GM18507 (cell line): Measurements from ENCODE around the gene SLC39A3.
A peak's percentile ranks its signal among the peaks of the same experiment; 100 is the strongest.
"Not testable (repeated sequence)": the region's sequence is repeated elsewhere in the genome, so short reads cannot be mapped to it uniquely, and the experiment has no call there.

Source experiments
- DNase-seq: peaks from one replicate; pipeline ENCODE4 v3.0.0; 2011; ENCODE audit warnings: low read depth; ENCODE audit not compliant: insufficient read length; ENCODE audit errors: extremely low spot score
- FAIRE-seq: peaks from 2 replicates; lab custom pipeline; 2011; peaks lifted over from hg19 to GRCh38; lab: Jason Lieb, UNC

Gene SLC39A3

DNA sequence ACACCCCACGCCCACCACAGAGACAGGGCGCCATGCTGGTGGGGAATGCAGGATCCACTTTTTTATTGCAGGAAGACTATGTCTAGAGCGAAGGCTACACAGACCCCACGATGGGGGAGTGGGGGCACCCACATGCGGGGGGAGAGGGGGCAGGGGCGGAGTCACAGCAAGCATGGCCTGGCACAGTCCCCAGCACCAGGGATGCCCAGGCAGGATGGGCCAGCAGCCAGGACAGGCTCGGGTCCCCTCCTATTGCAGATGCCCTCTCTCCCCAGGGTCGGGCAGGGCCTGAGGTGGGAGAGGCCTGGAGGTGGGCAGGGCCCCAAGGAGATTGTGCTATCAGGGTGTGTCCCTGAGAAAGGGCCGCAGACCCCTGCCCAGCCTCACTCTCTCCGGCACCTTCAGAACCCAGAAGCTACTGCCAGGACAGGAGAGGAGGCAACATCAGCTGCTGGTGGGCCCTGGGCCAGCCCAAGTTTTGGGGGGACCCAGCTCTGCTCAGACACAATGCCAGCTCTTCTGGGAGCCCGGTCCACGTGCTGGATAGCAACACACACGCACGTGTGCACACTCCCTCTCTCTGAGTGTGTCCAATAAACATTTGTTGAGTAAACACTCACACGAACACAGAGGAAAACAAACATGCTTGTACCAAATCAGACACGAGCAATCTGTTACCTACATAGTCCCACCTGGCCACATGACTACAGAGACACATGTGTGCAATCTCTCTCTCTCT, 25.1 kb downstream of the SLC39A3 start:
- DNase-seq (no peak), FAIRE-seq (no peak)

DNA sequence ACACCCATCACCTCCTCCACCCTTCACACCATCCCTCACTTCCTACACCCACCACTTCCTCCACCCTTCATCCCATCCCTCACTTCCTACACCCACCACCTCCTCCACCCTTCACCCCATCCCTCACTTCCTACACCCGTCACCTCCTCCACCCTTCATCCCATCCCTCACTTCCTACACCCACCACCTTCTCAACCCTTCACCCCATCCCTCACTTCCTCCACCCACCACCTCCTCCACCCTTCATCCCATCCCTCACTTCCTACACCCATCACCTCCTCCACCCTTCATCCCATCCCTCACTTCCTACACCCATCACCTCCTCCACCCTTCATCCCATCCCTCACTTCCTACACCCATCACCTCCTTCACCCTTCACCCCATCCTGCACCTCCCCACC, 25.7 kb downstream of the SLC39A3 start:
- DNase-seq, FAIRE-seq: not testable (repeated sequence)

DNA sequence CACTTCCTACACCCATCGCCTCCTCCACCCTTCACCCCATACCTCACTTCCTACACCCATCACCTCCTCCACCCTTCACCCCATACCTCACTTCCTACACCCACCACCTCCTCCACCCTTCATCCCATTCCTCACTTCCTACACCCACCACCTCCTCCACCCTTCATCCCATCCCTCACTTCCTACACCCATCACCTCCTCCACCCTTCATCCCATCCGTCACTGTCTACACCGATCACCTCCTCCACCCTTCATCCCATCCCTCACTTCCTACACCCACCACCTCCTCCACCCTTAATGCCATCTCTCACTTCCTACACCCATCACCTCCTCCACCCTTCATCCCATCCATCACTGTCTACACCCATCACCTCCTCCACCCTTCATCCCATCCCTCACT, 26.6 kb downstream of the SLC39A3 start:
- not testable (repeated sequence) for FAIRE-seq

GRCh38 chr19:2711875-2712205, 28.0 kb downstream of the SLC39A3 start:
- FAIRE-seq (no peak), DNase-seq (no peak)

More for the DNA sequence above, 26.6 kb downstream of the SLC39A3 start:
- not testable (repeated sequence) for DNase-seq

- FAIRE-seq = no peak
- DNase-seq = no peak
These were observed 28.5 kb downstream of the SLC39A3 start for GRCh38 chr19:2711172-2711874.

DNA sequence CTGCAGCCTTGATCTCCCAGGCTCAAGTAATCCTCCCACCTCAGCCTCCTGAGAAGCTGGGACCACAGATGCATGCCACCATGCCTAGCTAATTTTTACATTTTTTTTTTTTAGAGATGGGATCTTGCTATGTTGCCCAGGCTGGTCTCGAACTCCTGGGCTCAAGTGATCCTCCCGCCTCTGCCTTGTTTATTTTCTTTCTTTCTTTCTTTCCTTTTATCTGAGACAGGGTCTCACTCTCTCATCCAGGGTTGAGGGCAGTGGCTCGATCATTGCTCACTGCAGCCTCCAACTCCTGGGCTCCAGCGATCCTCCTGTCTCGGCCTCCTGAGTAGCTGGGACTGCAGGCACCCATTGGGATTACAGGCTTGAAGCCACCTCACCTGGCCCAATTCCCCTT, 33.6 kb downstream of the SLC39A3 start:
- no peak for DNase-seq
- no peak for FAIRE-seq

DNA sequence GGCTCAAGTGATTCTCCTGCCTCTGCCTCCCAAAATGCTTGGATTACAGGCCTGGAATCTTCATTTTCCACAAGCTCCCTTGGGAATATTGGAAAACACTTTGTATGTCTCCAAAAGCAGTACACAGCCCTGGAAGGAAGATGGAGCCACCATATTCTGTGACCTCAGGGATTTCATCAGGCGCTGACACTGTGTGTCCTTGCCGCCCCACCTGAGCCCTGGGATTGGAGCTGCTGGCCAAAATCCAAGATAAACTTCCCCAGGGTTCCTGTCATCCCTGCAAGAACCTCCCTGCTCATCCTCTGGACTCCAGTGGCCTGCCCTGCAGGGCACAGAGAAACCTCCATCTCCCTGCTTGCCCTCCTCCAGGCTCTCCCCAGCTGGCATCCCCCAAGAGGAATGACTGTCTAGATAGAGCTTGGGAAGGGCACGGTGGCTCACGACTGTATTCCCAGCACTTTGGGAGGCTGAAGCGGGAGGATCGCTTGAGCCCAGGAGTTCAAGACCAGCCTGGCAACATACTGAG, 36.1 kb downstream of the SLC39A3 start:
- FAIRE-seq (no peak), DNase-seq (no peak)

GRCh38 chr19:2703077-2703437, 36.8 kb downstream of the SLC39A3 start:
- DNase-seq (no peak), FAIRE-seq (no peak)

GRCh38 chr19:2702170-2703076, 37.4 kb downstream of the SLC39A3 start, which contains the start of gene GNG7:
Gene GNG7 (minus strand): TSS chr19:2702694. CDS start chr19:2520688, 182,006 bp downstream.
- FAIRE-seq (peak; percentile 67), DNase-seq (peak; percentile 100)

DNA sequence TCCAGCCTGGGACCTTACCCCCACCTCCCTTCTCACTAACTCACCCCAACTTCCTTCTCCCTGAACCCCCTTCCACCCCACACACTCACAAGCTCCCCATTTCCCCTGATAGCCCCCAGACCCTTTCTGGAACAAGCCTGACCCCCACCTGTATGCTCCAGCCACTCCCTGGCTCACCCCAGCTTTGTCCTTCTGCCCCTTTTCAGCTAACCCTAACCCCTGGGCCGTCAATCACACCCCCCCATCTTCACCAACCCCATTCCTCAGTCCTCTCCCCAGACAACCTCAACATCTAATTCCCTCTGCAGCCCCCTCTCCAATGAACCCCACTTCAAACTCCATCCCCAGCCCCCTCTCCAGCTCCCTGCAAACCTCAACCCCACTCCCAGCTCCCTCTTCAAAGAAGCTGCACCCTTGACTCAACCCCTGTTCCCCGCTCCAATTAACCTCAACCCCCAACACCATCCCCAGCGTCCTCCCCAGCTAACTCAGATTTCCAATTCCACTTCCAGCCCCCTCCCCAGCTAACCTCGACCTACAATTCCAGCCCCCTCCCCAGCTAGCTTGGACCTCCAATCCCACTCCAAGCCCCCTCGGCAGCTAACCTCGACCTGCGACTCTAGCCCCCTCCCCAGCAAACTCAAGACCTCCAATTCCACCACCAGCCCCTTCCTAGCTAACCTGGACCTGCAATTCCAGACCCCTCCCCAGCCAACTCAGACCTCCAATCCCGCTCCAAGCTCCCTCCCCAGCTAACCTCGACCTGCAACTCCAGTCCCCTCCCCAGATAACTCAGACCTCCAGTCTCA, 38.3 kb downstream of the SLC39A3 start:
- DNase-seq (no peak), FAIRE-seq (no peak)

GRCh38 chr19:2700660-2701360, 39.0 kb downstream of the SLC39A3 start:
- DNase-seq (no peak), FAIRE-seq (no peak)

- DNase-seq (no peak), FAIRE-seq (peak; percentile 52)
These were observed 40.2 kb downstream of the SLC39A3 start for GRCh38 chr19:2699413-2700140.

DNA sequence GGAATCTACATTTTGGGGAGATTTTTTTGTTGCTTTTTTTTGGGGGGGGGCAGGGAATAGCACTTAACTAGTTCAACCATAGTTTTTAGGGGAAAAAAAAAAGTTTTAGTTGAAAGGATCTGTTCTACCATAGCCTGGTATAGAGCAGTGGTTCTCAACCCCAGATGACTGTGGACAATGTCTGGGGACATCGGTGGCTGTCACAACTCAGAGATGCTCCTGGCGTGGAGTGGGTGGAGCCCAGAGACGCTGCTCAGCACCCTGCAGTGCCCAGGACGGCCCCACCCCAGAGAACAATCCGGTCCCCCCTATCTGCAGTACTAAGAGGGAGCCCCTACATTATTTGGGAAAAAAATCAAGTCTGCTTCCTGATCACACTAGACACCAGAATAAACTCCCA, 45.6 kb downstream of the SLC39A3 start:
- DNase-seq (no peak), FAIRE-seq (no peak)

GRCh38 chr19:2693492-2694160, 46.2 kb downstream of the SLC39A3 start:
- FAIRE-seq (no peak), DNase-seq (no peak)

GRCh38 chr19:2691951-2692350, 47.9 kb downstream of the SLC39A3 start:
- no peak for FAIRE-seq
- no peak for DNase-seq

- DNase-seq = no peak
- FAIRE-seq = no peak
These were observed 49.0 kb downstream of the SLC39A3 start for GRCh38 chr19:2690856-2691255.

DNA sequence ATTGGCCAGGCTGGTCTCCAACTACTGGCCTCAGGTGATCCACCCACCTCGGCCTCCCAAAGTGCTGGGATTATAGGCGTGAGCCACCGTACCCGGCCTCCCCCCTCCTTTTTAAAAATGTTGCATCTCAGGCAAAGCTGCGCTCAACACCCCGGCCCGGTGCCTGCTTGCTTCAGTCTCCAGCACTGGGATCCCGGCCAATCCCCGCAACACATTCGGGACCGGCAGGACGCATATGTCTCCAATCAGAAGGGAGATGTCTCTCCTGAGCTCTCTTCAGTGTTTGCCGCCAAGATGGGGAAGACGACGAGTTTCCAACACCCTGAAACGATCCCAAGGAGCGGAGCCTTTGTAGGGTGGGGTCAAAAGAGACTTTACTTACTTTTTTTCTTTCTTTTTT, 53.5 kb downstream of the SLC39A3 start:
- no peak for FAIRE-seq
- no peak for DNase-seq
